Measurements from ENCODE around the gene ICAM5. TPM values are rescaled to one million over a fixed set of nuclear protein-coding genes. Genes with fewer than 3 reads are reported as not detected.
"Not testable (repeated sequence)": the region's sequence is repeated elsewhere in the genome, so short reads cannot be mapped to it uniquely, and the experiment has no call there.

Gene ICAM5
- total RNA-seq, 1 experiment from 2014 or later: 0.20 TPM

- peak; percentile 85 for DNase-seq (ENCODE audit: low read depth)
- in situ Hi-C loops (cut with HindIII; ENCODE audit: low pct_unique_long_range_greater_than_20kb, low sequenced_read_pairs): no loop called here
Measured at GRCh38 chr19:10332965-10333757, 43.4 kb downstream of the ICAM5 start, which contains the start of gene RAVER1. Gene RAVER1 (minus strand): TSS chr19:10333529. CDS start chr19:10333507, 22 bp downstream.

- in situ Hi-C loops (cut with HindIII; ENCODE audit: low pct_unique_long_range_greater_than_20kb, low sequenced_read_pairs): no loop called here
- peak; percentile 9 for DNase-seq (ENCODE audit: low read depth)
Measured at GRCh38 chr19:10333758-10334587, 44.2 kb downstream of the ICAM5 start.

- in situ Hi-C loops (cut with HindIII; ENCODE audit: low pct_unique_long_range_greater_than_20kb, low sequenced_read_pairs): no loop called here
Measured at GRCh38 chr19:10334588-10335351, 45.0 kb downstream of the ICAM5 start.

GRCh38 chr19:10335352-10335985 lies 45.7 kb downstream of the ICAM5 start:
- in situ Hi-C loops (cut with HindIII; ENCODE audit: low pct_unique_long_range_greater_than_20kb, low sequenced_read_pairs): no loop called here
- no peak for DNase-seq (ENCODE audit: low read depth)

More at GRCh38 chr19:10334588-10335351, 45.0 kb downstream of the ICAM5 start:
- DNase-seq (ENCODE audit: low read depth): peak; percentile 90

GRCh38 chr19:10336725-10337124 lies 47.0 kb downstream of the ICAM5 start:
- in situ Hi-C loops (cut with HindIII; ENCODE audit: low pct_unique_long_range_greater_than_20kb, low sequenced_read_pairs); DNase-seq (ENCODE audit: low read depth): not testable (repeated sequence)

GRCh38 chr19:10338940-10339339 lies 49.2 kb downstream of the ICAM5 start:
- in situ Hi-C loops (cut with HindIII; ENCODE audit: low pct_unique_long_range_greater_than_20kb, low sequenced_read_pairs): no loop called here
- no peak for DNase-seq (ENCODE audit: low read depth)

- in situ Hi-C loops (cut with HindIII; ENCODE audit: low pct_unique_long_range_greater_than_20kb, low sequenced_read_pairs): no loop called here
Measured at GRCh38 chr19:10339380-10339960, 49.7 kb downstream of the ICAM5 start, which contains the start of gene ICAM3. Gene ICAM3 (minus strand): TSS chr19:10339624. CDS start chr19:10339614, 10 bp downstream.

GRCh38 chr19:10339977-10340376 lies 50.2 kb downstream of the ICAM5 start:
- DNase-seq (ENCODE audit: low read depth): no peak
- in situ Hi-C loops (cut with HindIII; ENCODE audit: low pct_unique_long_range_greater_than_20kb, low sequenced_read_pairs): no loop called here

More at GRCh38 chr19:10339380-10339960, 49.7 kb downstream of the ICAM5 start, which contains the start of gene ICAM3:
- DNase-seq (ENCODE audit: low read depth): no peak

GRCh38 chr19:10343495-10343894 lies 53.7 kb downstream of the ICAM5 start:
- DNase-seq (ENCODE audit: low read depth): no peak
- in situ Hi-C loops (cut with HindIII; ENCODE audit: low pct_unique_long_range_greater_than_20kb, low sequenced_read_pairs): no loop called here

- in situ Hi-C loops (cut with HindIII; ENCODE audit: low pct_unique_long_range_greater_than_20kb, low sequenced_read_pairs): no loop called here
- no peak for DNase-seq (ENCODE audit: low read depth)
Measured at GRCh38 chr19:10344780-10345179, 55.0 kb downstream of the ICAM5 start.

Other genes with a start within 250 kb of the ICAM5 start
- 10.0 and 13.3 TPM in 2 replicates for gene SHFL, start 203.6 kb upstream of the ICAM5 start, total RNA-seq (2014; rRNA removed; shearing (Covaris generic); ENCODE audit: low replicate concordance)
- 1.4 TPM in 1 of 2 replicates, not detected in the other for gene ANGPTL6, start 187.3 kb upstream of the ICAM5 start, total RNA-seq (2014; rRNA removed; shearing (Covaris generic); ENCODE audit: low replicate concordance)
- 40.0 TPM in 2 replicates for gene PPAN, start 183.6 kb upstream of the ICAM5 start, total RNA-seq (2014; rRNA removed; shearing (Covaris generic); ENCODE audit: low replicate concordance)
- gene P2RY11, start 178.3 kb upstream of the ICAM5 start, total RNA-seq (2014; rRNA removed; shearing (Covaris generic); ENCODE audit: low replicate concordance): 1.8 and 2.8 TPM in 2 replicates
- 190 and 194 TPM in 2 replicates for gene EIF3G, start 170.1 kb upstream of the ICAM5 start, total RNA-seq (2014; rRNA removed; shearing (Covaris generic); ENCODE audit: low replicate concordance)
- gene DNMT1, start 95.0 kb upstream of the ICAM5 start, total RNA-seq (2014; rRNA removed; shearing (Covaris generic); ENCODE audit: low replicate concordance): 25.4 and 39.0 TPM in 2 replicates
- gene S1PR2, start 58.6 kb upstream of the ICAM5 start, total RNA-seq (2014; rRNA removed; shearing (Covaris generic); ENCODE audit: low replicate concordance): 1.9 and 2.5 TPM in 2 replicates
- 64.6 and 65.2 TPM in 2 replicates for gene MRPL4, start 37.7 kb upstream of the ICAM5 start, total RNA-seq (2014; rRNA removed; shearing (Covaris generic); ENCODE audit: low replicate concordance)
- 0.43 TPM in 1 of 2 replicates, not detected in the other for gene ICAM1, start 18.8 kb upstream of the ICAM5 start, total RNA-seq (2014; rRNA removed; shearing (Covaris generic); ENCODE audit: low replicate concordance)
- not detected in 2 replicates for gene ICAM4, start 3.0 kb upstream of the ICAM5 start, total RNA-seq (2014; rRNA removed; shearing (Covaris generic); ENCODE audit: low replicate concordance)
- not detected in 2 replicates for gene ZGLP1, start 19.9 kb downstream of the ICAM5 start, total RNA-seq (2014; rRNA removed; shearing (Covaris generic); ENCODE audit: low replicate concordance)
- 12.9 and 27.9 TPM in 2 replicates for gene FDX2, start 26.1 kb downstream of the ICAM5 start, total RNA-seq (2014; rRNA removed; shearing (Covaris generic); ENCODE audit: low replicate concordance)
- gene RAVER1, start 43.6 kb downstream of the ICAM5 start, total RNA-seq (2014; rRNA removed; shearing (Covaris generic); ENCODE audit: low replicate concordance): 9.2 and 10.6 TPM in 2 replicates
- 10.1 and 12.2 TPM in 2 replicates for gene ICAM3, start 49.7 kb downstream of the ICAM5 start, total RNA-seq (2014; rRNA removed; shearing (Covaris generic); ENCODE audit: low replicate concordance)
- 34.3 and 47.6 TPM in 2 replicates for gene TYK2, start 90.6 kb downstream of the ICAM5 start, total RNA-seq (2014; rRNA removed; shearing (Covaris generic); ENCODE audit: low replicate concordance)
- gene CDC37, start 113.6 kb downstream of the ICAM5 start, total RNA-seq (2014; rRNA removed; shearing (Covaris generic); ENCODE audit: low replicate concordance): 120 and 175 TPM in 2 replicates
- 0.20 and 3.6 TPM in 2 replicates for gene PDE4A, start 130.6 kb downstream of the ICAM5 start, total RNA-seq (2014; rRNA removed; shearing (Covaris generic); ENCODE audit: low replicate concordance)
- gene KEAP1, start 213.4 kb downstream of the ICAM5 start, total RNA-seq (2014; rRNA removed; shearing (Covaris generic); ENCODE audit: low replicate concordance): 98.3 and 114 TPM in 2 replicates
- 4.6 and 11.6 TPM in 2 replicates for gene S1PR5, start 227.5 kb downstream of the ICAM5 start, total RNA-seq (2014; rRNA removed; shearing (Covaris generic); ENCODE audit: low replicate concordance)